ENCODE measurements around the gene DCUN1D1.

DCUN1D1 gene

GRCh38 chr3:182917134-182917533, 63.2 kb downstream of the DCUN1D1 start:
- no peak overlapping the region for H3K27ac ChIP-seq (ENCODE audit: low read depth in 2 of 2, low read length in 2 of 2)
- H3K36me3 ChIP-seq (ENCODE audit: control insufficient read depth in 2 of 2, insufficient read depth in 2 of 2, low read length in 2 of 2): peaks cover 16 to 23% of the 10 kb centered on the region in 2 donors
- no peak overlapping the region for H3K9ac ChIP-seq (ENCODE audit: low read depth in 1 of 2, low read length in 2 of 2)
- no peaks in the 10 kb centered on the region for H3K27me3 ChIP-seq (ENCODE audit: control insufficient read depth in 2 of 2, insufficient read depth in 2 of 2, low read length in 2 of 2)
- H3K9me3 ChIP-seq (ENCODE audit: control insufficient read depth in 2 of 2, low read length in 2 of 2): no peaks in the 10 kb centered on the region
- no peak overlapping the region for H3K4me3 ChIP-seq (ENCODE audit: low read length in 2 of 2)
- H3K4me1 ChIP-seq (ENCODE audit: control insufficient read depth in 2 of 2, insufficient read depth in 2 of 2, low read length in 2 of 2): no peaks in the 10 kb centered on the region

- H3K9ac ChIP-seq (ENCODE audit: low read depth in 1 of 2, low read length in 2 of 2): no peak overlapping the region
- no peak overlapping the region for H3K4me3 ChIP-seq (ENCODE audit: low read length in 2 of 2)
- no peaks in the 10 kb centered on the region for H3K27me3 ChIP-seq (ENCODE audit: control insufficient read depth in 2 of 2, insufficient read depth in 2 of 2, low read length in 2 of 2)
- no peaks in the 10 kb centered on the region for H3K9me3 ChIP-seq (ENCODE audit: control insufficient read depth in 2 of 2, low read length in 2 of 2)
- H3K27ac ChIP-seq (ENCODE audit: low read depth in 2 of 2, low read length in 2 of 2): no peak overlapping the region
- peaks cover 16 to 32% of the 10 kb centered on the region in 2 donors for H3K36me3 ChIP-seq (ENCODE audit: control insufficient read depth in 2 of 2, insufficient read depth in 2 of 2, low read length in 2 of 2)
- H3K4me1 ChIP-seq (ENCODE audit: control insufficient read depth in 2 of 2, insufficient read depth in 2 of 2, low read length in 2 of 2): no peaks in the 10 kb centered on the region
Observed at GRCh38 chr3:182914341-182914740, 66.0 kb downstream of the DCUN1D1 start.

DNA sequence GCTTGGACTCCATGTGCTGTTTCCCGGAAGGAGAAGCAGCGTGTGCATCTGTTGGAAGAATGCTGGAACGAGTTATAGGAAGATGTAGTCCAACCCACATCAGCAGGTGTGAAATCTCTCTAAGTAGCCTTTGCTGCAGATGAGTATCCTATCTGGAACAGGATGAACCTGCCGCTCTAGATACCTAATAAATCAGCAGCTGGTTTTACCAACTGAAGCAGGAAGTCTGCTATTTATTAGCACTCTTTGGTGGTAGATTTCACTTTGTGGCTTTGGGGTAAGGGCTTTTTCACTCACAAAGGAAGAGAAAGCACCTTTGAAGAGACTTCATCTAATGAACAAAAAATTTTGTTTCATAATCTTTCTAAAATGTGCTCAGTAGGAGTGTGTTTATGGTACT, 66.4 kb downstream of the DCUN1D1 start:
- Histone ChIP-seq H3K36me3 (ENCODE audit: control insufficient read depth in 2 of 2, insufficient read depth in 2 of 2, low read length in 2 of 2) (peaks cover 11 to 29% of the 10 kb centered on the region in 2 donors), H3K9ac (ENCODE audit: low read depth in 1 of 2, low read length in 2 of 2) (no peak overlapping the region)

GRCh38 chr3:182912474-182912873, 67.9 kb downstream of the DCUN1D1 start:
- Histone ChIP-seq H3K4me3 (ENCODE audit: low read length in 2 of 2) (no peak overlapping the region), H3K4me1 (ENCODE audit: control insufficient read depth in 2 of 2, insufficient read depth in 2 of 2, low read length in 2 of 2) (no peaks in the 10 kb centered on the region), H3K9ac (ENCODE audit: low read depth in 1 of 2, low read length in 2 of 2) (no peak overlapping the region), H3K27ac (ENCODE audit: low read depth in 2 of 2, low read length in 2 of 2) (no peak overlapping the region), H3K27me3 (ENCODE audit: control insufficient read depth in 2 of 2, insufficient read depth in 2 of 2, low read length in 2 of 2) (no peaks in the 10 kb centered on the region), H3K36me3 (ENCODE audit: control insufficient read depth in 2 of 2, insufficient read depth in 2 of 2, low read length in 2 of 2) (peaks cover 13 to 27% of the 10 kb centered on the region in 2 donors), H3K9me3 (ENCODE audit: control insufficient read depth in 2 of 2, low read length in 2 of 2) (no peaks in the 10 kb centered on the region)

More for the DNA sequence above, 66.4 kb downstream of the DCUN1D1 start:
- Histone ChIP-seq H3K9me3 (ENCODE audit: control insufficient read depth in 2 of 2, low read length in 2 of 2) (no peaks in the 10 kb centered on the region), H3K27ac (ENCODE audit: low read depth in 2 of 2, low read length in 2 of 2) (no peak overlapping the region), H3K4me3 (ENCODE audit: low read length in 2 of 2) (no peak overlapping the region), H3K27me3 (ENCODE audit: control insufficient read depth in 2 of 2, insufficient read depth in 2 of 2, low read length in 2 of 2) (no peaks in the 10 kb centered on the region), H3K4me1 (ENCODE audit: control insufficient read depth in 2 of 2, insufficient read depth in 2 of 2, low read length in 2 of 2) (no peaks in the 10 kb centered on the region)

DNA sequence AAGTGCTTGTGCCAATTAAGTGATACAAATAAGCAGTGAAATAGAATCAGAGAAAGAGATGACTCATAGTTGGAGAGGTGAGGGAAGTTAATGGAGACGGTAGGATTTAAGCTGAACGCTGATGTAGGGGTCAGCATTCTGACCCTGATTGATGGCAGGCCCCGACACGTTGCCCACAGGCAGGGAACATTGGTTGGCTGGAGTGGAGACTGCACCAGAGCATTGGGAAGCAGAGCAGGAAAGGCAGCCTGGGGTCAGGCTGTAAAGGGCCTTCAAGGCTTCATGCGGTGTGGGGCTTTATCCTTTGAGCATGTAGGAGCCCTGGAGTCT, 68.6 kb downstream of the DCUN1D1 start:
- no peaks in the 10 kb centered on the region for H3K4me1 ChIP-seq (ENCODE audit: control insufficient read depth in 2 of 2, insufficient read depth in 2 of 2, low read length in 2 of 2)
- H3K36me3 ChIP-seq (ENCODE audit: control insufficient read depth in 2 of 2, insufficient read depth in 2 of 2, low read length in 2 of 2): peaks cover 13 to 30% of the 10 kb centered on the region in 2 donors
- no peak overlapping the region for H3K27ac ChIP-seq (ENCODE audit: low read depth in 2 of 2, low read length in 2 of 2)
- no peaks in the 10 kb centered on the region for H3K9me3 ChIP-seq (ENCODE audit: control insufficient read depth in 2 of 2, low read length in 2 of 2)
- H3K4me3 ChIP-seq (ENCODE audit: low read length in 2 of 2): no peak overlapping the region
- H3K9ac ChIP-seq (ENCODE audit: low read depth in 1 of 2, low read length in 2 of 2): no peak overlapping the region
- H3K27me3 ChIP-seq (ENCODE audit: control insufficient read depth in 2 of 2, insufficient read depth in 2 of 2, low read length in 2 of 2): no peaks in the 10 kb centered on the region

GRCh38 chr3:182910936-182911781, 69.2 kb downstream of the DCUN1D1 start:
- H3K27ac ChIP-seq (ENCODE audit: low read depth in 2 of 2, low read length in 2 of 2): no peak overlapping the region
- H3K9ac ChIP-seq (ENCODE audit: low read depth in 1 of 2, low read length in 2 of 2): no peak overlapping the region
- H3K9me3 ChIP-seq (ENCODE audit: control insufficient read depth in 2 of 2, low read length in 2 of 2): no peaks in the 10 kb centered on the region
- H3K36me3 ChIP-seq (ENCODE audit: control insufficient read depth in 2 of 2, insufficient read depth in 2 of 2, low read length in 2 of 2): peaks cover 15 to 30% of the 10 kb centered on the region in 2 donors
- no peaks in the 10 kb centered on the region for H3K27me3 ChIP-seq (ENCODE audit: control insufficient read depth in 2 of 2, insufficient read depth in 2 of 2, low read length in 2 of 2)
- no peaks in the 10 kb centered on the region for H3K4me1 ChIP-seq (ENCODE audit: control insufficient read depth in 2 of 2, insufficient read depth in 2 of 2, low read length in 2 of 2)
- no peak overlapping the region for H3K4me3 ChIP-seq (ENCODE audit: low read length in 2 of 2)

DNA sequence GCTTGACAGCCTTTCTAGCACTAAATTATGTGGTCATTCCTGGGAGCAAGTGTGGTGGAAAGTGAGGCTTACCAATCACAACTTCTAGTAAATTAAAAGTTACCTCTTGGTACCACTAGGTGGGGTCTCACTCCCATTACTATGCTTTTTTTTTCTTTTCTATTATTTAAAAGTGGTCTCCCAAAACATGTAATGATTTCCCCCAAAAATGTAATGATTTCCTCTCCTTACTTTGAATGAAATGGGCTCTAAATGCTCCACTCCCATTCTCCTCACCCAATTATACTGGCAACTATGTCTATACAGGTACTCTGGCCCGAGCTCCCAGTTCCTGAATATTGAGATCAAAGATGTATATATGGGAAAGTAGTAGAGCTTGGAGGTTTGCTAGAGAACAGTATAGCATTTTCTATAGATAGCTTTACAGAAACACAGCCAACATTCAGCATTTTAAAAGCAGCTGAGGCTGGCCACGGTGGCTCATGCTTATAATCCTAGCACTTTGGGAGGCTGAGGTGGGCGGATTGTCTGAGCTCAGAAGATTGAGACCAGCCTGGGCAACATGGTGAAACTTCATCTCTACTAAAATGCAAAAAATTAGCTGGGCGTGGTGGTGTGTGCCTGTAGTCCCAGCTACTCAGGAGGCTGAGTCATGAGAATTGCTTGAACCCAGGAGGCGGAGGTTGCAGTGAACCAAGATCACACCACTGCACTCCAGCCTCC, 70.9 kb downstream of the DCUN1D1 start:
- Histone ChIP-seq H3K27ac (ENCODE audit: low read depth in 2 of 2, low read length in 2 of 2) (no peak overlapping the region), H3K9ac (ENCODE audit: low read depth in 1 of 2, low read length in 2 of 2) (no peak overlapping the region), H3K4me3 (ENCODE audit: low read length in 2 of 2) (no peak overlapping the region), H3K36me3 (ENCODE audit: control insufficient read depth in 2 of 2, insufficient read depth in 2 of 2, low read length in 2 of 2) (peaks cover 17 to 32% of the 10 kb centered on the region in 2 donors), H3K4me1 (ENCODE audit: control insufficient read depth in 2 of 2, insufficient read depth in 2 of 2, low read length in 2 of 2) (no peaks in the 10 kb centered on the region), H3K27me3 (ENCODE audit: control insufficient read depth in 2 of 2, insufficient read depth in 2 of 2, low read length in 2 of 2) (no peaks in the 10 kb centered on the region), H3K9me3 (ENCODE audit: control insufficient read depth in 2 of 2, low read length in 2 of 2) (no peaks in the 10 kb centered on the region)

DNA sequence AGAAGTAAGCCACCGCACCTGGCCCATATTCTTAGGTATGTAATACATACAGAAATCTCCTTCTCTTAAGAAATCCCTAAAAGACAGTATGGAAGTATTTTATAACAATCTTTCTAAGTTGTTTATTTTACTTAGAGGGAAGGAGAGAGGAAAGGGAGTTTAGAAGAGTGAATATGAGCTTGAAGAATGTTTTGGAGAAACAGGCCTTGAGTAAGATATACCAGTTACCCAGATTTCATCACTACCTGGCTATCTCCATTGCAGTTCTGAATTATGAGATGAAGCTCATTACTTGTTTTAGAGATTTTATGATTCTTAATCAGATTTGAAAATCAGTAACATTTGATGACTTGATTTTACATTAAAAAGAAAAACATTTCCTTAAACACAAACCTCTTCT, 71.9 kb downstream of the DCUN1D1 start:
- Histone ChIP-seq H3K4me1 (ENCODE audit: control insufficient read depth in 2 of 2, insufficient read depth in 2 of 2, low read length in 2 of 2) (no peaks in the 10 kb centered on the region), H3K36me3 (ENCODE audit: control insufficient read depth in 2 of 2, insufficient read depth in 2 of 2, low read length in 2 of 2) (peaks cover 18 to 29% of the 10 kb centered on the region in 2 donors), H3K4me3 (ENCODE audit: low read length in 2 of 2) (no peak overlapping the region), H3K9ac (ENCODE audit: low read depth in 1 of 2, low read length in 2 of 2) (no peak overlapping the region), H3K9me3 (ENCODE audit: control insufficient read depth in 2 of 2, low read length in 2 of 2) (no peaks in the 10 kb centered on the region), H3K27ac (ENCODE audit: low read depth in 2 of 2, low read length in 2 of 2) (no peak overlapping the region), H3K27me3 (ENCODE audit: control insufficient read depth in 2 of 2, insufficient read depth in 2 of 2, low read length in 2 of 2) (no peaks in the 10 kb centered on the region)

DNA sequence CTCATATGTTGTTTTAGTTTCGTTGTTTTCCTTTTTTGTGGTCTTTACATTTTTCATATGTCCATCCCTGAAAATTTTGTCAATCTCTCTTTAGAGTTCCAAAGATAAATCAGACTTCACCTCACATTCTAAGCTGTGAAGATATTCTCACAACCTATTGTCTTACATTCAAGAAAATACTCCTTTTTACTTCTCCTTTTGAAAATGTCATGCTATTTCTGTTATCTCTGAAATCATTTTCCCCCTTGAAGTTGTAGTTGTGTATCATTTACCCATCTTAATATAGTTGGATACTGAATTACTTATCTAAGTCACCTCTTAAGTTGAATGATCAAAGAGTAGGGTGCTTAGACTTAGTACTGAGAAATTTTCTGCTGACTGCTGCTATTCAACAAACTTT, 74.3 kb downstream of the DCUN1D1 start:
- peaks cover 26 to 29% of the 10 kb centered on the region in 2 donors for H3K36me3 ChIP-seq (ENCODE audit: control insufficient read depth in 2 of 2, insufficient read depth in 2 of 2, low read length in 2 of 2)
- no peaks in the 10 kb centered on the region for H3K9me3 ChIP-seq (ENCODE audit: control insufficient read depth in 2 of 2, low read length in 2 of 2)
- H3K4me3 ChIP-seq (ENCODE audit: low read length in 2 of 2): no peak overlapping the region
- H3K27ac ChIP-seq (ENCODE audit: low read depth in 2 of 2, low read length in 2 of 2): no peak overlapping the region
- no peak overlapping the region for H3K9ac ChIP-seq (ENCODE audit: low read depth in 1 of 2, low read length in 2 of 2)
- no peaks in the 10 kb centered on the region for H3K4me1 ChIP-seq (ENCODE audit: control insufficient read depth in 2 of 2, insufficient read depth in 2 of 2, low read length in 2 of 2)
- H3K27me3 ChIP-seq (ENCODE audit: control insufficient read depth in 2 of 2, insufficient read depth in 2 of 2, low read length in 2 of 2): no peaks in the 10 kb centered on the region

DNA sequence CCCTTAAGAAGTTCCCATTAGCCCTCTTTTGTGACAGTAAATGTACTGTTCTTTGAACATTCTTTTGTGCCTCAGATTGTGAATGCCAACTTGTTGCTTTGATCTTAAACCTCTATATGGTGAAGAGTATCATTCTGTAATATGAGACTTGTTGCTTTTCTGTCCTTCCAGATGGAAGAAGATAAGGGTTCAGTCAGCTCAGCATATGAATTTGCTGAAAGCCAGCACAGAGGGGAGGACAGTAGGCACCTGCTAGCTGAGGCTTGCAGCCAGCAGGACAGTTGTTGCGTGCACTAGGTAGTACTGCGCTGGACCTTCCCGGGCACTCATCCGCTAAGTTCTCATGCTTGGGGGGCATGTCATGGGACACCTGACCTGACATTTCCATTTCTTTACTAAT, 74.7 kb downstream of the DCUN1D1 start:
- no peaks in the 10 kb centered on the region for H3K27me3 ChIP-seq (ENCODE audit: control insufficient read depth in 2 of 2, insufficient read depth in 2 of 2, low read length in 2 of 2)
- no peaks in the 10 kb centered on the region for H3K9me3 ChIP-seq (ENCODE audit: control insufficient read depth in 2 of 2, low read length in 2 of 2)
- H3K27ac ChIP-seq (ENCODE audit: low read depth in 2 of 2, low read length in 2 of 2): no peak overlapping the region
- H3K9ac ChIP-seq (ENCODE audit: low read depth in 1 of 2, low read length in 2 of 2): no peak overlapping the region
- H3K4me3 ChIP-seq (ENCODE audit: low read length in 2 of 2): no peak overlapping the region
- no peaks in the 10 kb centered on the region for H3K4me1 ChIP-seq (ENCODE audit: control insufficient read depth in 2 of 2, insufficient read depth in 2 of 2, low read length in 2 of 2)
- peaks cover 26 to 29% of the 10 kb centered on the region in 2 donors for H3K36me3 ChIP-seq (ENCODE audit: control insufficient read depth in 2 of 2, insufficient read depth in 2 of 2, low read length in 2 of 2)

Data from mucosa of rectum (tissue), 2 donors.